Hepatocyte (in vitro differentiated cells): ENCODE data around the gene SOBP.

ENCODE experiments used
- CTCF ChIP-seq: fragments of 200-600 bp; sonication (generic); IDR thresholded peaks from 2 replicates; pipeline ENCODE4 v1.5.1; 2016; ENCODE audit warnings: antibody characterized with exemption, mild to moderate bottlenecking; ENCODE audit not compliant: poor library complexity
- EZH2 ChIP-seq: fragments of 200-600 bp; sonication (generic); IDR thresholded peaks from 2 replicates; pipeline ENCODE4 v1.6.1; 2016; ENCODE audit warnings: antibody characterized with exemption, mild to moderate bottlenecking, borderline replicate concordance
- EZH2phosphoT487 ChIP-seq: fragments of 200-600 bp; sonication (generic); IDR thresholded peaks from one replicate; pipeline ENCODE4 v1.6.1; 2018; ENCODE audit warnings: antibody characterized with exemption, mild to moderate bottlenecking, low read depth, moderate library complexity; ENCODE audit not compliant: unreplicated experiment, severe bottlenecking

DNA sequence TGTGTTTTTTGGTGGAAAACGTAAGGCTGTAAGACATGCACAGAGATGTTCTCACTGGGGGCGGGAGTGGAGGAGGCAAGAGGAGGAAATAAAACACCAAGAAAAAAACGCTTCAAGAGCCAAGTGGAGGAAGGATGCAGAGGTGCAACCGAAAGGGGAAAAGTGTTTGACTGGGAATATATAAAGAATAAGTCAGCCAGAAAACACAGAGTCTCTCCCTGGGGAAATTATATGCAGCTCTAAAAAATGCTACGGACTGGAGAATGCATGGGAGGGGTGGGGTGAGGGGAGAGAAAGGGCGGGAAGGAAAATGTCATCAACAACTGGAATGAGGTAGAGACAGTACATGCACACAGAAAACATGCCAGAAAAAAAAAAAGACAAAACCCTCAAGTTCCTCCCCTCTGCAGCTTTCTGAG is 200.7 kb downstream of the SOBP start:
- TF ChIP-seq CTCF: no peak
- TF ChIP-seq EZH2: no peak
- TF ChIP-seq EZH2phosphoT487: no peak
